Natural killer cell (primary cell): ENCODE results near the gene OSBPL6. TPM values are rescaled to one million over a fixed set of nuclear protein-coding genes. Genes with fewer than 3 reads are reported as not detected.

Experiments
- ATAC-seq, 3 donors: fragments of 150-1000 bp in 2 of 3; fragments of 200-7000 bp in 1 of 3; cut with Tn5 transposase; 1 replicate in 1 of 3; 2 replicates in 2 of 3; pipeline ENCODE4 v1.10.0; 2021; ENCODE audit warnings: mild to moderate bottlenecking in 2 of 3, moderate library complexity in 2 of 3
- DNase-seq, 2 donors: peaks; one replicate each; pipeline versions ENCODE4 v3.0.0 to v3.0.0-alpha.2; 2013 to 2021; ENCODE audit warnings: mixed read lengths in 1 of 2
- H3K27ac ChIP-seq: one replicate; pipeline ENCODE4 v1.5.1; 2013; ENCODE audit warnings: mild to moderate bottlenecking, low read length
- H3K27me3 ChIP-seq: one replicate; pipeline ENCODE4 v1.6.1; 2013; ENCODE audit warnings: low read length; ENCODE audit not compliant: control insufficient read depth, insufficient read depth
- H3K36me3 ChIP-seq: one replicate; pipeline ENCODE4 v1.6.1; 2013; ENCODE audit warnings: low read length; ENCODE audit not compliant: control insufficient read depth, insufficient read depth
- H3K4me1 ChIP-seq: one replicate; pipeline ENCODE4 v1.6.1; 2013; ENCODE audit warnings: low read length; ENCODE audit not compliant: control insufficient read depth, insufficient read depth
- H3K4me3 ChIP-seq: one replicate; pipeline ENCODE4 v1.5.1; 2013; ENCODE audit warnings: low read length
- H3K9me3 ChIP-seq: one replicate; pipeline ENCODE4 v1.6.1; 2013; ENCODE audit warnings: low read length; ENCODE audit not compliant: control insufficient read depth, insufficient read depth
- H3K27ac Mint-ChIP-seq, 2 donors: one replicate each; pipeline ENCODE4 v1.8.0; 2022; ENCODE audit warnings: mild to moderate bottlenecking in 2 of 2, mixed read lengths in 2 of 2, moderate library complexity in 1 of 2
- H3K27me3 Mint-ChIP-seq, 2 donors: one replicate each; pipeline ENCODE4 v1.8.0; 2022; ENCODE audit warnings: low read depth in 2 of 2, mixed read lengths in 2 of 2
- H3K36me3 Mint-ChIP-seq: one replicate; pipeline ENCODE4 v1.8.0; 2022; ENCODE audit warnings: mixed read lengths
- H3K4me1 Mint-ChIP-seq, 2 donors: one replicate each; pipeline ENCODE4 v1.8.0; 2022; ENCODE audit warnings: mixed read lengths in 2 of 2
- H3K4me3 Mint-ChIP-seq: one replicate; pipeline ENCODE4 v1.8.0; 2022; ENCODE audit warnings: mild to moderate bottlenecking, moderate library complexity, mixed read lengths
- H3K9me3 Mint-ChIP-seq, 2 donors: one replicate each; pipeline ENCODE4 v1.8.0; 2022; ENCODE audit warnings: mixed read lengths in 2 of 2
- WGBS: methylation state at CpG from one replicate; pipeline ENCODE4 v1.1.7; 2013; ENCODE audit warnings: missing lambda C conversion rate; ENCODE audit not compliant: insufficient coverage; 5-methylcytosine and 5-hydroxymethylcytosine counted together
- intact Hi-C: fragments of 100-400 bp; cut with micrococcal nuclease; formaldehyde crosslinking; loops from one replicate; pipeline ENCODE4 v1.14.2; 2022
- total RNA-seq, 4 donors: library from RNA; stranded (reverse); fragments of 120-200 nt in 1 of 4; gene quantifications; one replicate each; pipeline versions ENCODE4 v1.2.3 to v1.2.4, GENCODE V29; 2013 to 2022
- TF ChIP-seq, protein P1 (sequence below): fragments of 200-600 bp; IDR thresholded peaks from one replicate; pipeline ENCODE4 v1.8.0; 2022; ENCODE audit warnings: antibody characterized with exemption

Gene OSBPL6
- total RNA-seq, 3 donors from 2014 or later (not counting 1 experiment from before 2014, with no cell fraction given): not detected

DNA sequence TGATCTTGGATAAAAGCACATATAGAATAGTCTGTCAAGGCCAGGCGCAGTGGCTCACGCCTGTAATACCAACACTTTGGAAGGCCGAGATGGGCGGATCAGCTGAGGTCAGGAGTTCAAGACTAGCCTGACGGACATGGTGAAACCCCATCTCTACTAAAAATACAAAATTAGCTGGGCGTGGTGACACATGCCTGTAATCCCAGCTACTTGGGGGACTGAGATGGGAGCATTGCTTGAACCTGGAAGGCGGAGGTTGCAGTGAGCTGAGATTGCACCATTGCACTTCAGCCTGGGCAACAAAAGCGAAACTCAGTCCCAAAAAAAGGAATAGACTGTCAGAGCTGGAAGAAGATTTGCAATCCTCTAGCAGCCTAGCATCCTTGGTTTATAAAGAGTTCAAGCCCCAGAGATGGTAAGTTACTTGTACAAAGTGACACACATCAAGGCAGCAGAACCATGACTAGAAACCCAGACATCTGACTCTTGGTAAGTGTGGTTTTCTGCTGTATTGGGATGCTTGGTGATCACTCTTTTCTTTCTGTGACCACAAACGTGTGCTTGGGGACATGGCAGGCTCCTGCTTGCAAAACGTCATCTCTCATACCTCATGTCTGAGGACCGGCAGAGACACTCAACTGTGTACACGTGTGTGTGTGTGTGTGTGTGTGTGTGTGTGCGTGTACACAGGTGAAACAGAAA is 69.0 kb downstream of the OSBPL6 start:
- 76% methylated on average over 10 of the region's 13 CpGs for WGBS
- no peaks in the 10 kb centered on the region for H3K27me3 ChIP-seq
- no peak overlapping the region for H3K4me3 ChIP-seq
- intact Hi-C loops: no loop called here
- Mint-ChIP-seq H3K27ac (no peak overlapping the region), H3K9me3 (no peaks in the 10 kb centered on the region), H3K4me3 (no peak overlapping the region), H3K4me1 (no peaks in the 10 kb centered on the region), H3K36me3 (no peaks in the 10 kb centered on the region), H3K27me3 (peaks cover 0 to 5% of the 10 kb centered on the region in 2 donors)
- H3K36me3 ChIP-seq: no peaks in the 10 kb centered on the region
- H3K4me1 ChIP-seq: no peaks in the 10 kb centered on the region
- DNase-seq (no peak), ATAC-seq (no peak)
- H3K27ac ChIP-seq: no peak overlapping the region
- TF ChIP-seq, protein P1, sequence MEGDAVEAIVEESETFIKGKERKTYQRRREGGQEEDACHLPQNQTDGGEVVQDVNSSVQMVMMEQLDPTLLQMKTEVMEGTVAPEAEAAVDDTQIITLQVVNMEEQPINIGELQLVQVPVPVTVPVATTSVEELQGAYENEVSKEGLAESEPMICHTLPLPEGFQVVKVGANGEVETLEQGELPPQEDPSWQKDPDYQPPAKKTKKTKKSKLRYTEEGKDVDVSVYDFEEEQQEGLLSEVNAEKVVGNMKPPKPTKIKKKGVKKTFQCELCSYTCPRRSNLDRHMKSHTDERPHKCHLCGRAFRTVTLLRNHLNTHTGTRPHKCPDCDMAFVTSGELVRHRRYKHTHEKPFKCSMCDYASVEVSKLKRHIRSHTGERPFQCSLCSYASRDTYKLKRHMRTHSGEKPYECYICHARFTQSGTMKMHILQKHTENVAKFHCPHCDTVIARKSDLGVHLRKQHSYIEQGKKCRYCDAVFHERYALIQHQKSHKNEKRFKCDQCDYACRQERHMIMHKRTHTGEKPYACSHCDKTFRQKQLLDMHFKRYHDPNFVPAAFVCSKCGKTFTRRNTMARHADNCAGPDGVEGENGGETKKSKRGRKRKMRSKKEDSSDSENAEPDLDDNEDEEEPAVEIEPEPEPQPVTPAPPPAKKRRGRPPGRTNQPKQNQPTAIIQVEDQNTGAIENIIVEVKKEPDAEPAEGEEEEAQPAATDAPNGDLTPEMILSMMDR: no peak
- H3K9me3 ChIP-seq: no peaks in the 10 kb centered on the region

DNA sequence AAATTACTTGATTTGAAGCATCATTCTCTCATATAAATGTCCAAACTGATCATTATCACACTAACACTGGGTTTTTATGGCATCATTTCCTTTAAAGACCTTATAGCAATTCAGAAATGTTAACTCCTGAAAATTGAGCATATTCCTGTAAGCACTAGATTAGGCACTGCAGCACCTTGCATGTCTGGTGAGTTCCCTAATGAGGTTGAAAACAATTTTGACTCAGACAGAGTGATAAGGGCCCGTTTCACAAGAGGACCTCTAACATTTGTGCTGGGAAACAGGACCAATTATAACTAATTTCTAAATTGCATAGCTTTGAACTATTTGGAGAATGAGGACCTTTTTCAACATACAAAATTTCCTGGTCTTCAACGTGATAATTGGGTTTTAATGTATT is 69.9 kb downstream of the OSBPL6 start:
- WGBS: 67% methylated on average over 1 of the region's 2 CpGs

DNA sequence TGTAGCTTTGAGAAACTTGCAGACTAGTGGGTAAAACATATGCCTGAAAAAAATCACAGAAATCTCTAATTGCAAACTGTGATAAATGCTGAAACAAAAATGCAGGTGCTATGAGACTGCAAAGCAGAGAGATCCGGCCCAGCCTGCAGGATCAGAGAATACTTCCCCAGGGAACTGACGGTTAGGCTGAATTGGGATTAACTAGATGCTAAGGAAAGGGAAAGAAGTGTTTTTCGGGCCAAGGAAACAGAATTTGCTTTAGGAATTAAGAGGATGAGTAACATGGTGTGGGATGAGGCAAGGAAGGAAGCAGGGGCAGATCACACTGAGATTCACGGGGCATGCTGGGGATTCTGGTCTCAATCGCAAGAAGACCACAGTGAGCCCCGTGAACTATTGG is 71.5 kb downstream of the OSBPL6 start:
- no peaks in the 10 kb centered on the region for H3K9me3 ChIP-seq
- no peaks in the 10 kb centered on the region for H3K4me1 Mint-ChIP-seq
- no peak for ATAC-seq
- no peaks in the 10 kb centered on the region for H3K27me3 ChIP-seq
- H3K4me1 ChIP-seq: no peaks in the 10 kb centered on the region
- intact Hi-C loops: no loop called here
- H3K27ac Mint-ChIP-seq: no peak overlapping the region
- H3K36me3 Mint-ChIP-seq: no peaks in the 10 kb centered on the region
- H3K9me3 Mint-ChIP-seq: no peaks in the 10 kb centered on the region
- TF ChIP-seq, protein P1: no peak
- peaks cover 4 to 7% of the 10 kb centered on the region in 2 donors for H3K27me3 Mint-ChIP-seq
- WGBS: 83% methylated on average over 6 of the region's 6 CpGs
- no peaks in the 10 kb centered on the region for H3K36me3 ChIP-seq
- H3K4me3 ChIP-seq: no peak overlapping the region
- H3K27ac ChIP-seq: no peak overlapping the region
- no peak overlapping the region for H3K4me3 Mint-ChIP-seq
- no peak for DNase-seq

More for the DNA sequence above, 69.9 kb downstream of the OSBPL6 start:
- Mint-ChIP-seq H3K9me3 (no peaks in the 10 kb centered on the region), H3K27me3 (peaks cover 4 to 7% of the 10 kb centered on the region in 2 donors), H3K4me3 (no peak overlapping the region), H3K36me3 (no peaks in the 10 kb centered on the region), H3K27ac (no peak overlapping the region), H3K4me1 (no peaks in the 10 kb centered on the region)
- DNase-seq (no peak), ATAC-seq (no peak)
- intact Hi-C loops: no loop called here
- TF ChIP-seq, protein P1: no peak
- Histone ChIP-seq H3K4me3 (no peak overlapping the region), H3K9me3 (no peaks in the 10 kb centered on the region), H3K36me3 (no peaks in the 10 kb centered on the region), H3K27me3 (no peaks in the 10 kb centered on the region), H3K27ac (no peak overlapping the region), H3K4me1 (no peaks in the 10 kb centered on the region)

DNA sequence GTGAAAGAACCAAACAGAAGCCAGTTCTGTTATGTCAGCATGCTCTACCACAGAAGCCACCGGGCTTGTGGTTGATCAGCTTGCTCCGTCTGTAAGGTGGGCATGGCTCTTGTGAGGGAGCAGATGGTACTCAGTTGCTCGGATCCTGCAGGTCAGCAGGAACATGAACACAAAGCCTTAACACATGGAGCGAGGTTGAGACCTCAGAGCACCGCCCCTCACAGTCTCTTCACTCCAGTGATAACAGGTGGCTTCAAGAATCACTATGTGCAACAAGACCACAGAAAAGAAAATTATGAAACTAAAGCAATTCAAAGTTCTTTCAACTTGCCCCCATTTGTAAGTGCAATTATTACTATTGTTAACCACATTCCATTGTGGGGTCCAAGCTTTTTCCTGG is 72.1 kb downstream of the OSBPL6 start:
- Histone ChIP-seq H3K9me3 (no peaks in the 10 kb centered on the region), H3K4me1 (no peaks in the 10 kb centered on the region), H3K27ac (no peak overlapping the region), H3K27me3 (no peaks in the 10 kb centered on the region), H3K36me3 (no peaks in the 10 kb centered on the region), H3K4me3 (no peak overlapping the region)
- no peaks in the 10 kb centered on the region for H3K9me3 Mint-ChIP-seq
- no peak overlapping the region for H3K27ac Mint-ChIP-seq
- 72% methylated on average over 5 of the region's 5 CpGs for WGBS
- DNase-seq: no peak
- H3K4me3 Mint-ChIP-seq: no peak overlapping the region
- peaks cover 4 to 7% of the 10 kb centered on the region in 2 donors for H3K27me3 Mint-ChIP-seq
- intact Hi-C loops: no loop called here
- no peaks in the 10 kb centered on the region for H3K36me3 Mint-ChIP-seq
- TF ChIP-seq, protein P1: no peak
- no peak for ATAC-seq
- H3K4me1 Mint-ChIP-seq: no peaks in the 10 kb centered on the region
